Activated T-helper 1 cell treated with anti-CD3 and anti-CD28 coated beads, Interleukin-12 subunit alpha, Interleukin-12 subunit beta, Interleukin-2, Interleukin-4 antibody, amounts not matched to agents 30 ng/mL and 10 ng/mL and 1 ng/mL, durations not matched to agents 14 hours and 24 hours and 36 hours (primary cell): Measurements from ENCODE around the gene PER2. TPM values are rescaled to one million over a fixed set of nuclear protein-coding genes. Genes with fewer than 3 reads are reported as not detected.
A peak's percentile ranks its signal among the peaks of the same experiment; 100 is the strongest.

Experiments used
- DNase-seq: peaks from one replicate; pipeline ENCODE4 v3.0.0; 2021; ENCODE audit warnings: low spot score
- H3K27ac Mint-ChIP-seq: one replicate; pipeline ENCODE4 v1.8.0; 2021; ENCODE audit warnings: mild to moderate bottlenecking, mixed read lengths
- H3K27me3 Mint-ChIP-seq: one replicate; pipeline ENCODE4 v1.8.0; 2022; ENCODE audit warnings: mild to moderate bottlenecking, moderate library complexity, mixed read lengths; ENCODE audit not compliant: insufficient read depth
- H3K36me3 Mint-ChIP-seq: one replicate; pipeline ENCODE4 v1.8.0; 2021; ENCODE audit warnings: low read depth, mixed read lengths
- H3K4me1 Mint-ChIP-seq: one replicate; pipeline ENCODE4 v1.8.0; 2021; ENCODE audit warnings: low read depth, mixed read lengths
- H3K4me3 Mint-ChIP-seq: one replicate; pipeline ENCODE4 v1.8.0; 2021; ENCODE audit warnings: mild to moderate bottlenecking, moderate library complexity, mixed read lengths
- H3K9me3 Mint-ChIP-seq: one replicate; pipeline ENCODE4 v1.8.0; 2021; ENCODE audit warnings: mixed read lengths
- intact Hi-C: fragments of 100-400 bp; cut with micrococcal nuclease; formaldehyde crosslinking; loops from one replicate; pipeline ENCODE4 v1.15.1; 2024
- total RNA-seq: library from RNA; stranded (reverse); gene quantifications from 2 replicates; pipeline ENCODE4 v1.2.3, GENCODE V29; 2022

PER2 gene
- total RNA-seq, 1 donor from 2014 or later, result 21.2 TPM

- intact Hi-C loops, result no loop called here
- H3K4me3 Mint-ChIP-seq, result no peak overlapping the region
- no peaks in the 10 kb centered on the region for H3K9me3 Mint-ChIP-seq
- no peak for DNase-seq
- H3K4me1 Mint-ChIP-seq, result no peaks in the 10 kb centered on the region
- no peak overlapping the region for H3K27ac Mint-ChIP-seq
- H3K27me3 Mint-ChIP-seq, result no peaks in the 10 kb centered on the region
- H3K36me3 Mint-ChIP-seq, result peaks cover 17% of the 10 kb centered on the region
These were observed 35.4 kb downstream of the PER2 start for GRCh38 chr2:238252766-238253630.

GRCh38 chr2:238251986-238252385, 36.4 kb downstream of the PER2 start:
- H3K9me3 Mint-ChIP-seq, result no peaks in the 10 kb centered on the region
- H3K36me3 Mint-ChIP-seq, result peaks cover 20% of the 10 kb centered on the region
- no peaks in the 10 kb centered on the region for H3K4me1 Mint-ChIP-seq
- no peak overlapping the region for H3K4me3 Mint-ChIP-seq
- no peak for DNase-seq
- intact Hi-C loops, result no loop called here
- H3K27me3 Mint-ChIP-seq, result no peaks in the 10 kb centered on the region
- H3K27ac Mint-ChIP-seq, result no peak overlapping the region

- DNase-seq, result no peak
These were observed 37.1 kb downstream of the PER2 start for GRCh38 chr2:238251331-238251730.

GRCh38 chr2:238250896-238251295, 37.5 kb downstream of the PER2 start:
- Mint-ChIP-seq H3K27ac (no peak overlapping the region), H3K4me1 (no peaks in the 10 kb centered on the region), H3K27me3 (no peaks in the 10 kb centered on the region), H3K36me3 (peaks cover 21% of the 10 kb centered on the region), H3K9me3 (no peaks in the 10 kb centered on the region), H3K4me3 (no peak overlapping the region)
- no peak for DNase-seq
- intact Hi-C loops, result no loop called here

More at GRCh38 chr2:238251331-238251730, 37.1 kb downstream of the PER2 start:
- Mint-ChIP-seq H3K36me3 (peaks cover 19% of the 10 kb centered on the region), H3K4me3 (no peak overlapping the region), H3K27me3 (no peaks in the 10 kb centered on the region), H3K9me3 (no peaks in the 10 kb centered on the region), H3K27ac (no peak overlapping the region), H3K4me1 (no peaks in the 10 kb centered on the region)
- intact Hi-C loops, result no loop called here

GRCh38 chr2:238247841-238248453, 40.5 kb downstream of the PER2 start:
- Mint-ChIP-seq H3K9me3 (no peaks in the 10 kb centered on the region), H3K36me3 (peaks cover 20% of the 10 kb centered on the region), H3K27me3 (no peaks in the 10 kb centered on the region), H3K4me3 (no peak overlapping the region), H3K27ac (no peak overlapping the region), H3K4me1 (no peaks in the 10 kb centered on the region)
- DNase-seq, result no peak
- intact Hi-C loops, result no loop called here

GRCh38 chr2:238247002-238247822, 41.2 kb downstream of the PER2 start:
- H3K4me3 Mint-ChIP-seq, result no peak overlapping the region
- intact Hi-C loops, result no loop called here
- H3K27ac Mint-ChIP-seq, result no peak overlapping the region
- no peaks in the 10 kb centered on the region for H3K4me1 Mint-ChIP-seq
- peaks cover 16% of the 10 kb centered on the region for H3K36me3 Mint-ChIP-seq
- no peaks in the 10 kb centered on the region for H3K9me3 Mint-ChIP-seq
- no peaks in the 10 kb centered on the region for H3K27me3 Mint-ChIP-seq
- no peak for DNase-seq

GRCh38 chr2:238244151-238244550, 44.3 kb downstream of the PER2 start:
- H3K9me3 Mint-ChIP-seq, result no peaks in the 10 kb centered on the region
- no peak overlapping the region for H3K27ac Mint-ChIP-seq
- intact Hi-C loops, result no loop called here
- DNase-seq, result no peak
- no peak overlapping the region for H3K4me3 Mint-ChIP-seq
- H3K36me3 Mint-ChIP-seq, result peaks cover 16% of the 10 kb centered on the region
- H3K27me3 Mint-ChIP-seq, result peaks cover 8% of the 10 kb centered on the region
- no peaks in the 10 kb centered on the region for H3K4me1 Mint-ChIP-seq

GRCh38 chr2:238243496-238244076, 44.8 kb downstream of the PER2 start:
- H3K4me3 Mint-ChIP-seq, result no peak overlapping the region
- no peak overlapping the region for H3K27ac Mint-ChIP-seq

GRCh38 chr2:238242731-238243495, 45.5 kb downstream of the PER2 start:
- peaks cover 15% of the 10 kb centered on the region for H3K27me3 Mint-ChIP-seq
- no peak overlapping the region for H3K4me3 Mint-ChIP-seq
- H3K4me1 Mint-ChIP-seq, result no peaks in the 10 kb centered on the region
- H3K36me3 Mint-ChIP-seq, result peaks cover 14% of the 10 kb centered on the region
- no peak overlapping the region for H3K27ac Mint-ChIP-seq
- no peaks in the 10 kb centered on the region for H3K9me3 Mint-ChIP-seq
- intact Hi-C loops, result no loop called here
- no peak for DNase-seq

More at GRCh38 chr2:238243496-238244076, 44.8 kb downstream of the PER2 start:
- Mint-ChIP-seq H3K36me3 (peaks cover 16% of the 10 kb centered on the region), H3K27me3 (peaks cover 8% of the 10 kb centered on the region), H3K4me1 (no peaks in the 10 kb centered on the region), H3K9me3 (no peaks in the 10 kb centered on the region)
- DNase-seq, result no peak
- intact Hi-C loops, result no loop called here

- H3K27ac Mint-ChIP-seq, result no peak overlapping the region
- H3K9me3 Mint-ChIP-seq, result no peaks in the 10 kb centered on the region
- H3K27me3 Mint-ChIP-seq, result peaks cover 20% of the 10 kb centered on the region
- H3K4me1 Mint-ChIP-seq, result no peaks in the 10 kb centered on the region
- H3K4me3 Mint-ChIP-seq, result peak overlapping the region; percentile 1
- intact Hi-C loops, result no loop called here
- DNase-seq, result no peak
- H3K36me3 Mint-ChIP-seq, result peaks cover 10% of the 10 kb centered on the region
These were observed 46.4 kb downstream of the PER2 start for GRCh38 chr2:238241970-238242369.

GRCh38 chr2:238240757-238241711, 47.4 kb downstream of the PER2 start:
- peak overlapping the region; percentile 1 for H3K4me3 Mint-ChIP-seq
- peaks cover 28% of the 10 kb centered on the region for H3K27me3 Mint-ChIP-seq
- no peaks in the 10 kb centered on the region for H3K4me1 Mint-ChIP-seq
- DNase-seq, result no peak
- H3K9me3 Mint-ChIP-seq, result no peaks in the 10 kb centered on the region
- H3K36me3 Mint-ChIP-seq, result peaks cover 7% of the 10 kb centered on the region
- intact Hi-C loops, result loop anchor here (1.0 kb wide), 4 partner anchors 10 to 181 kb away; partner anchors contain the start of genes ILKAP and PER2
- no peak overlapping the region for H3K27ac Mint-ChIP-seq
